A549 (cell line): Measurements from ENCODE around the gene SORCS2. TPM values are rescaled to one million over a fixed set of nuclear protein-coding genes. Genes with fewer than 3 reads are reported as not detected.

Experiments
- ATAC-seq, 2 experiments: fragments of 200-7000 bp in 1 of 2; fragments of >200 bp in 1 of 2; cut with Nextera tagmentation in 1 of 2; cut with Tn5 transposase in 1 of 2; 3 replicates each; pipeline versions ENCODE4 v1.8.0 to v1.9.1; 2018 to 2020; ENCODE audit warnings: mild to moderate bottlenecking in 1 of 2, moderate library complexity in 1 of 2
- CTCF ChIA-PET: fragments of 300-600 bp; sonication (Branson Sonifier 250); formaldehyde crosslinking; extraction: SDS; loops from one replicate; lab custom pipeline; 2021; ENCODE audit warnings: antibody characterized with exemption, inconsistent platforms; lab: Yijun Ruan, JAX
- POLR2A ChIA-PET: fragments of 350-600 bp; formaldehyde crosslinking; extraction: SDS; loops from one replicate; lab custom pipeline; 2021; ENCODE audit warnings: antibody characterized with exemption, inconsistent platforms; lab: Yijun Ruan, JAX
- DNase-seq, 2 experiments: peaks; one replicate each; pipeline versions ENCODE4 v3.0.0 to v3.0.0-alpha.2; 2011 to 2016; ENCODE audit warnings: low read depth in 1 of 2, low spot score in 1 of 2
- FAIRE-seq: peaks from 2 replicates; lab custom pipeline; 2011; peaks lifted over from hg19 to GRCh38; lab: Jason Lieb, UNC
- H3K27ac ChIP-seq, 2 experiments: fragments of >200 bp; sonication (Bioruptor Twin); formaldehyde crosslinking; 3 replicates each; pipeline ENCODE4 v1.5.1; 2016 to 2017
- H3K4me1 ChIP-seq: fragments of >200 bp; sonication (Bioruptor Twin); formaldehyde crosslinking; 3 replicates; pipeline ENCODE4 v1.6.1; 2016
- H3K4me2 ChIP-seq: fragments of >200 bp; sonication (Bioruptor Twin); formaldehyde crosslinking; 3 replicates; pipeline ENCODE4 v1.6.1; 2016
- H3K4me3 ChIP-seq: fragments of >200 bp; sonication (Bioruptor Twin); formaldehyde crosslinking; 3 replicates; pipeline ENCODE4 v1.5.1; 2016
- H3K9me3 ChIP-seq: fragments of >200 bp; sonication (Bioruptor Twin); formaldehyde crosslinking; 3 replicates; pipeline ENCODE4 v1.6.1; 2016
- EHMT2 ChIP-seq: fragments of 200-600 bp; sonication (generic); IDR thresholded peaks from 2 replicates; pipeline ENCODE4 v1.6.1; 2016; ENCODE audit warnings: antibody characterized with exemption, low read depth, mild to moderate bottlenecking, moderate library complexity
- EP300 ChIP-seq, 2 experiments: fragments of >200 bp; sonication (Bioruptor Twin); formaldehyde crosslinking; IDR thresholded peaks; 2 replicates in 1 of 2; 3 replicates in 1 of 2; pipeline ENCODE4 v1.6.1; 2016 to 2017
- HOXB5 ChIP-seq: fragments of 250-450 bp; sonication (Bioruptor Pico); IDR thresholded peaks from 2 replicates; pipeline ENCODE4 v1.5.0; 2020; ENCODE audit warnings: mild to moderate bottlenecking, moderate library complexity
- KDM5A ChIP-seq: fragments of 200-600 bp; sonication (generic); IDR thresholded peaks from 2 replicates; pipeline ENCODE4 v1.6.1; 2016; ENCODE audit warnings: antibody characterized with exemption, mild to moderate bottlenecking
- NPAS2 ChIP-seq: fragments of 250-450 bp; sonication (Bioruptor Pico); IDR thresholded peaks from 2 replicates; pipeline ENCODE4 v1.8.0; 2022; ENCODE audit warnings: mild to moderate bottlenecking, moderate library complexity, borderline replicate concordance
- NR3C1 ChIP-seq: fragments of >200 bp; sonication (Bioruptor Twin); formaldehyde crosslinking; IDR thresholded peaks from 3 replicates; pipeline ENCODE4 v1.6.1; 2017
- RAD21 ChIP-seq, 2 experiments: fragments of >200 bp in 1 of 2; sonication (Bioruptor Twin) in 1 of 2; formaldehyde crosslinking in 1 of 2; IDR thresholded peaks in 1 of 2; conservative IDR thresholded peaks in 1 of 2; 2 replicates in 1 of 2; 3 replicates in 1 of 2; pipeline ENCODE4 v1.6.1; 2012 to 2018; ENCODE audit warnings: inconsistent platforms in 1 of 2
- SMC3 ChIP-seq: fragments of >200 bp; sonication (Bioruptor Twin); formaldehyde crosslinking; IDR thresholded peaks from 3 replicates; pipeline ENCODE4 v1.6.1; 2018; ENCODE audit warnings: inconsistent platforms
- ZC3H11A ChIP-seq: fragments of 450-650 bp; IDR thresholded peaks from 2 replicates; pipeline ENCODE4 v1.6.1; 2014; ENCODE audit warnings: antibody characterized with exemption, mild to moderate bottlenecking
- ZFP36 ChIP-seq: fragments of 450-650 bp; IDR thresholded peaks from 2 replicates; pipeline ENCODE4 v1.6.1; 2014; ENCODE audit warnings: borderline replicate concordance; ENCODE audit not compliant: partially characterized antibody
- ZNF302 ChIP-seq: fragments of 250-450 bp; sonication (Bioruptor Pico); IDR thresholded peaks from 2 replicates; pipeline ENCODE4 v1.9.0; 2021; ENCODE audit warnings: inconsistent platforms, mild to moderate bottlenecking, moderate library complexity
- ZSCAN20 ChIP-seq: fragments of 250-450 bp; sonication (Bioruptor Pico); IDR thresholded peaks from 2 replicates; pipeline ENCODE4 v1.8.0; 2022; ENCODE audit warnings: mild to moderate bottlenecking, moderate library complexity
- WGBS: methylation state at CpG from one replicate; pipeline ENCODE4 v1.1.6; 2017; ENCODE audit errors: missing lambda C conversion rate; 5-methylcytosine and 5-hydroxymethylcytosine counted together
- polyA plus RNA-seq, 4 experiments: library from polyadenylated mRNA; depleted of rRNA in 3 of 4; stranded (reverse); fragments of >200 nt; fragmentation: RNase III in 1 of 4; extraction: RNeasy Plus Mini Kit Qiagen cat#74134 plus additional on column Dnase treatment in 1 of 4; gene quantifications; 2 replicates in 3 of 4; 3 replicates in 1 of 4; pipeline ENCODE4 v1.2.3, GENCODE V29; 2011 to 2017
- TF ChIP-seq, protein P1 (sequence below): fragments of 200-600 bp; sonication (generic); IDR thresholded peaks from 2 replicates; pipeline ENCODE4 v1.6.1; 2016; ENCODE audit warnings: antibody characterized with exemption, mild to moderate bottlenecking, moderate library complexity
- TF ChIP-seq, protein P2 (sequence below): fragments of 250-450 bp; sonication (Bioruptor Pico); IDR thresholded peaks from 2 replicates; pipeline ENCODE4 v1.5.0; 2021; ENCODE audit warnings: mild to moderate bottlenecking, moderate library complexity, borderline replicate concordance
- TF ChIP-seq, protein P3 (sequence below): fragments of >200 bp; sonication (Bioruptor Twin); formaldehyde crosslinking; IDR thresholded peaks from 2 replicates; pipeline ENCODE4 v1.6.1; 2016
- TF ChIP-seq, protein P4 (sequence below): fragments of >200 bp; sonication (Bioruptor Twin); formaldehyde crosslinking; IDR thresholded peaks from 3 replicates; pipeline ENCODE4 v1.5.1; 2016

The SORCS2 gene
- polyA plus RNA-seq, 2 of the 4 experiments (the other 2 are of a cell fraction), result 1.4 to 4.6 TPM

GRCh38 chr4:7301846-7302630, 109.7 kb downstream of the SORCS2 start:
- POLR2A ChIA-PET, result no interaction called here
- no peak for FAIRE-seq
- no peak for ATAC-seq
- no peak for DNase-seq
- CTCF ChIA-PET, result interaction anchor here (1.2 to 2.9 kb wide), 3 partner anchors 108 to 219 kb away, joined by 3 to 8 read pairs (median 4); partner anchors contain the start of gene SORCS2
- Histone ChIP-seq H3K4me3 (no peak overlapping the region), H3K27ac (no peak overlapping the region)
- no peak for TF ChIP-seq ZFP36
- TF ChIP-seq SMC3, result no peak
- TF ChIP-seq, all 56 proteins: peak for 0
- WGBS, result 84% methylated on average over 20 of the region's 20 CpGs
- no peak overlapping the region for H3K4me2 ChIP-seq
- H3K9me3 ChIP-seq, result no peaks in the 10 kb centered on the region
- no peaks in the 10 kb centered on the region for H3K4me1 ChIP-seq

- FAIRE-seq (no peak), ATAC-seq (no peak), DNase-seq (no peak)
- H3K9me3 ChIP-seq, result no peaks in the 10 kb centered on the region
- 76% methylated on average over 22 of the region's 22 CpGs for WGBS
- H3K4me3 ChIP-seq, result no peak overlapping the region
- no peak overlapping the region for H3K27ac ChIP-seq
- POLR2A ChIA-PET, result no interaction called here
- no peak overlapping the region for H3K4me2 ChIP-seq
- no peak for TF ChIP-seq NPAS2 (CRISPR knock-in tag)
- TF ChIP-seq RAD21 (conservative IDR thresholded peaks at IDR 0.05 in 1 of 2, IDR thresholded peaks at IDR 0.05 in 1 of 2), result no peak
- no peak for TF ChIP-seq ZSCAN20
- TF ChIP-seq ZNF302 (CRISPR knock-in tag), result no peak
- TF ChIP-seq, protein P1, sequence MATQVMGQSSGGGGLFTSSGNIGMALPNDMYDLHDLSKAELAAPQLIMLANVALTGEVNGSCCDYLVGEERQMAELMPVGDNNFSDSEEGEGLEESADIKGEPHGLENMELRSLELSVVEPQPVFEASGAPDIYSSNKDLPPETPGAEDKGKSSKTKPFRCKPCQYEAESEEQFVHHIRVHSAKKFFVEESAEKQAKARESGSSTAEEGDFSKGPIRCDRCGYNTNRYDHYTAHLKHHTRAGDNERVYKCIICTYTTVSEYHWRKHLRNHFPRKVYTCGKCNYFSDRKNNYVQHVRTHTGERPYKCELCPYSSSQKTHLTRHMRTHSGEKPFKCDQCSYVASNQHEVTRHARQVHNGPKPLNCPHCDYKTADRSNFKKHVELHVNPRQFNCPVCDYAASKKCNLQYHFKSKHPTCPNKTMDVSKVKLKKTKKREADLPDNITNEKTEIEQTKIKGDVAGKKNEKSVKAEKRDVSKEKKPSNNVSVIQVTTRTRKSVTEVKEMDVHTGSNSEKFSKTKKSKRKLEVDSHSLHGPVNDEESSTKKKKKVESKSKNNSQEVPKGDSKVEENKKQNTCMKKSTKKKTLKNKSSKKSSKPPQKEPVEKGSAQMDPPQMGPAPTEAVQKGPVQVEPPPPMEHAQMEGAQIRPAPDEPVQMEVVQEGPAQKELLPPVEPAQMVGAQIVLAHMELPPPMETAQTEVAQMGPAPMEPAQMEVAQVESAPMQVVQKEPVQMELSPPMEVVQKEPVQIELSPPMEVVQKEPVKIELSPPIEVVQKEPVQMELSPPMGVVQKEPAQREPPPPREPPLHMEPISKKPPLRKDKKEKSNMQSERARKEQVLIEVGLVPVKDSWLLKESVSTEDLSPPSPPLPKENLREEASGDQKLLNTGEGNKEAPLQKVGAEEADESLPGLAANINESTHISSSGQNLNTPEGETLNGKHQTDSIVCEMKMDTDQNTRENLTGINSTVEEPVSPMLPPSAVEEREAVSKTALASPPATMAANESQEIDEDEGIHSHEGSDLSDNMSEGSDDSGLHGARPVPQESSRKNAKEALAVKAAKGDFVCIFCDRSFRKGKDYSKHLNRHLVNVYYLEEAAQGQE, result no peak
- no peak for TF ChIP-seq NR3C1
- TF ChIP-seq SMC3, result no peak
- TF ChIP-seq, protein P2, sequence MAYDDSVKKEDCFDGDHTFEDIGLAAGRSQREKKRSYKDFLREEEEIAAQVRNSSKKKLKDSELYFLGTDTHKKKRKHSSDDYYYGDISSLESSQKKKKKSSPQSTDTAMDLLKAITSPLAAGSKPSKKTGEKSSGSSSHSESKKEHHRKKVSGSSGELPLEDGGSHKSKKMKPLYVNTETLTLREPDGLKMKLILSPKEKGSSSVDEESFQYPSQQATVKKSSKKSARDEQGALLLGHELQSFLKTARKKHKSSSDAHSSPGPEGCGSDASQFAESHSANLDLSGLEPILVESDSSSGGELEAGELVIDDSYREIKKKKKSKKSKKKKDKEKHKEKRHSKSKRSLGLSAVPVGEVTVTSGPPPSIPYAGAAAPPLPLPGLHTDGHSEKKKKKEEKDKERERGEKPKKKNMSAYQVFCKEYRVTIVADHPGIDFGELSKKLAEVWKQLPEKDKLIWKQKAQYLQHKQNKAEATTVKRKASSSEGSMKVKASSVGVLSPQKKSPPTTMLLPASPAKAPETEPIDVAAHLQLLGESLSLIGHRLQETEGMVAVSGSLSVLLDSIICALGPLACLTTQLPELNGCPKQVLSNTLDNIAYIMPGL (CRISPR knock-in tag), result no peak
- CTCF ChIA-PET, result interaction anchor here (0.6 to 2.0 kb wide), 4 partner anchors 109 to 590 kb away, joined by 3 to 7 read pairs (median 4); partner anchors contain the start of gene SORCS2
- no peaks in the 10 kb centered on the region for H3K4me1 ChIP-seq
These were observed 110.6 kb downstream of the SORCS2 start for GRCh38 chr4:7302781-7303404.

DNA sequence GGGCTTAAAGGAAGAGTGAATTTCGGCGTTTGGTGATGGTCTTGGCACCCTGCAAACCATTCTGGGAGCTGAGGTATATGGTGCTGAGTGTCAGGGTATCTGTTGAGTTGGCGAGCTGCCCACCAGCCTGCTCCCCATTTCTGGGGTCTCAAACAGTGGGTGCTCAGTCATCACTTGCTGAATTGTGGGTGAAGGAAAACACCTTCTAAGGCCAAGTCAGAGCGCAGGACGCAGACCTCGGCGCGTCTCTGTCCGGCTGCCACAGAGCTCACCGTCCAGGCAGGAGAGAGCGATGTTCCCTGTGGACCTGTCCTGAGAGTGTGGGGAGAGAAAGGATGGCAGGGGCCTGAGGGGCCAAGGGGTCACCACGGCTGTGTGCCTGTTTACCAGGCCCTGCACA, 111.2 kb downstream of the SORCS2 start:
- POLR2A ChIA-PET, result no interaction called here
- no peak for FAIRE-seq
- ATAC-seq, result no peak
- H3K4me2 ChIP-seq, result no peak overlapping the region
- no peaks in the 10 kb centered on the region for H3K9me3 ChIP-seq
- no peak overlapping the region for H3K27ac ChIP-seq
- no peak for DNase-seq
- H3K4me1 ChIP-seq, result no peaks in the 10 kb centered on the region
- TF ChIP-seq EP300 (IDR thresholded peaks at IDR 0.05) (no peak), EHMT2 (no peak), ZC3H11A (no peak), KDM5A (no peak), HOXB5 (CRISPR knock-in tag) (no peak), RAD21 (conservative IDR thresholded peaks at IDR 0.05 in 1 of 2, IDR thresholded peaks at IDR 0.05 in 1 of 2) (no peak), ZFP36 (no peak)
- TF ChIP-seq, protein P3, sequence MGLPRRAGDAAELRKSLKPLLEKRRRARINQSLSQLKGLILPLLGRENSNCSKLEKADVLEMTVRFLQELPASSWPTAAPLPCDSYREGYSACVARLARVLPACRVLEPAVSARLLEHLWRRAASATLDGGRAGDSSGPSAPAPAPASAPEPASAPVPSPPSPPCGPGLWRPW, result no peak
- TF ChIP-seq, protein P4, sequence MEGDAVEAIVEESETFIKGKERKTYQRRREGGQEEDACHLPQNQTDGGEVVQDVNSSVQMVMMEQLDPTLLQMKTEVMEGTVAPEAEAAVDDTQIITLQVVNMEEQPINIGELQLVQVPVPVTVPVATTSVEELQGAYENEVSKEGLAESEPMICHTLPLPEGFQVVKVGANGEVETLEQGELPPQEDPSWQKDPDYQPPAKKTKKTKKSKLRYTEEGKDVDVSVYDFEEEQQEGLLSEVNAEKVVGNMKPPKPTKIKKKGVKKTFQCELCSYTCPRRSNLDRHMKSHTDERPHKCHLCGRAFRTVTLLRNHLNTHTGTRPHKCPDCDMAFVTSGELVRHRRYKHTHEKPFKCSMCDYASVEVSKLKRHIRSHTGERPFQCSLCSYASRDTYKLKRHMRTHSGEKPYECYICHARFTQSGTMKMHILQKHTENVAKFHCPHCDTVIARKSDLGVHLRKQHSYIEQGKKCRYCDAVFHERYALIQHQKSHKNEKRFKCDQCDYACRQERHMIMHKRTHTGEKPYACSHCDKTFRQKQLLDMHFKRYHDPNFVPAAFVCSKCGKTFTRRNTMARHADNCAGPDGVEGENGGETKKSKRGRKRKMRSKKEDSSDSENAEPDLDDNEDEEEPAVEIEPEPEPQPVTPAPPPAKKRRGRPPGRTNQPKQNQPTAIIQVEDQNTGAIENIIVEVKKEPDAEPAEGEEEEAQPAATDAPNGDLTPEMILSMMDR, result no peak
- CTCF ChIA-PET, result interaction anchor here (2.0 kb wide), 1 partner anchor 111 kb away, joined by 7 read pairs; the partner anchor contains the start of gene SORCS2
- WGBS, result 80% methylated on average over 11 of the region's 12 CpGs
- H3K4me3 ChIP-seq, result no peak overlapping the region
